Caco-2 (cell line): ENCODE results near the gene PCK2. TPM values are rescaled to one million over a fixed set of nuclear protein-coding genes. Genes with fewer than 3 reads are reported as not detected.

Source experiments
- BruUV-seq: library from RNA; stranded (reverse); fragments of 400-500 nt; replicated peaks from 2 replicates; lab custom pipeline; 2021; lab: Mats Ljungman, UMichigan
- CTCF ChIA-PET: fragments of 300-600 bp; sonication (Branson Sonifier 250); formaldehyde crosslinking; loops from one replicate; lab custom pipeline; 2022; ENCODE audit warnings: antibody characterized with exemption; lab: Charles Lee
- POLR2A ChIA-PET: fragments of 300-600 bp; sonication (Branson Sonifier 250); formaldehyde crosslinking; loops from one replicate; lab custom pipeline; 2022; ENCODE audit warnings: antibody characterized with exemption; lab: Charles Lee
- DNase-seq, 2 experiments: peaks; one replicate each; pipeline versions ENCODE4 v3.0.0 to v3.0.0-alpha.2; 2020 to 2022
- H3K27me3 ChIP-seq: replicated peaks from 2 replicates; pipeline ENCODE4 v1.6.0; 2011; ENCODE audit warnings: low read length; ENCODE audit not compliant: control insufficient read depth, insufficient read depth
- H3K36me3 ChIP-seq: 2 replicates; pipeline ENCODE4 v1.5.1; 2011; ENCODE audit warnings: low read length; ENCODE audit not compliant: control insufficient read depth, insufficient read depth
- H3K4me1 ChIP-seq: fragments of 250-450 bp; sonication (Bioruptor Pico); 2 replicates; pipeline ENCODE4 v1.5.1; 2020; ENCODE audit warnings: mild to moderate bottlenecking
- H3K4me3 ChIP-seq: 2 replicates; pipeline ENCODE4 v1.5.1; 2011; ENCODE audit warnings: low read depth, mild to moderate bottlenecking, control low read depth, low read length
- H3K9me3 ChIP-seq: fragments of 250-450 bp; sonication (Bioruptor Pico); 2 replicates; pipeline ENCODE4 v1.5.1; 2020; ENCODE audit warnings: mild to moderate bottlenecking, moderate library complexity
- H3K27ac Mint-ChIP-seq: one replicate; pipeline ENCODE4 v1.8.0; 2022; ENCODE audit warnings: mixed read lengths; ENCODE audit not compliant: unreplicated experiment
- H3K27me3 Mint-ChIP-seq: one replicate; pipeline ENCODE4 v1.8.0; 2022; ENCODE audit warnings: mixed read lengths; ENCODE audit not compliant: insufficient read depth, unreplicated experiment
- H3K36me3 Mint-ChIP-seq: one replicate; pipeline ENCODE4 v1.8.0; 2022; ENCODE audit warnings: mild to moderate bottlenecking, mixed read lengths; ENCODE audit not compliant: insufficient read depth, unreplicated experiment
- H3K4me1 Mint-ChIP-seq: one replicate; pipeline ENCODE4 v1.8.0; 2022; ENCODE audit warnings: low read depth, mixed read lengths; ENCODE audit not compliant: unreplicated experiment
- H3K4me3 Mint-ChIP-seq: one replicate; pipeline ENCODE4 v1.8.0; 2022; ENCODE audit warnings: mild to moderate bottlenecking, moderate library complexity, mixed read lengths; ENCODE audit not compliant: unreplicated experiment
- H3K9me3 Mint-ChIP-seq: one replicate; pipeline ENCODE4 v1.8.0; 2022; ENCODE audit warnings: mixed read lengths; ENCODE audit not compliant: unreplicated experiment
- CTCF ChIP-seq, 2 experiments: fragments of 200-600 bp in 1 of 2; IDR thresholded peaks; 1 replicate in 1 of 2; 2 replicates in 1 of 2; pipeline versions ENCODE4 v1.5.1 to v1.8.0; 2011 to 2022; ENCODE audit warnings: antibody characterized with exemption in 1 of 2, control low read depth in 1 of 2, inconsistent platforms in 1 of 2, low read depth in 1 of 2, low read length in 1 of 2, mild to moderate bottlenecking in 1 of 2, moderate library complexity in 1 of 2; ENCODE audit not compliant: insufficient read depth in 1 of 2, severe bottlenecking in 1 of 2, unreplicated experiment in 1 of 2
- intact Hi-C: fragments of 100-400 bp; cut with micrococcal nuclease; formaldehyde crosslinking; loops from one replicate; pipeline ENCODE4 v1.10.0; 2022; ENCODE audit not compliant: unreplicated experiment
- total RNA-seq: library from RNA; stranded (reverse); gene quantifications from 2 replicates; pipeline ENCODE4 v1.2.3, GENCODE V29; 2022

Gene PCK2
- total RNA-seq, 1 experiment from 2014 or later, result 146 TPM

DNA sequence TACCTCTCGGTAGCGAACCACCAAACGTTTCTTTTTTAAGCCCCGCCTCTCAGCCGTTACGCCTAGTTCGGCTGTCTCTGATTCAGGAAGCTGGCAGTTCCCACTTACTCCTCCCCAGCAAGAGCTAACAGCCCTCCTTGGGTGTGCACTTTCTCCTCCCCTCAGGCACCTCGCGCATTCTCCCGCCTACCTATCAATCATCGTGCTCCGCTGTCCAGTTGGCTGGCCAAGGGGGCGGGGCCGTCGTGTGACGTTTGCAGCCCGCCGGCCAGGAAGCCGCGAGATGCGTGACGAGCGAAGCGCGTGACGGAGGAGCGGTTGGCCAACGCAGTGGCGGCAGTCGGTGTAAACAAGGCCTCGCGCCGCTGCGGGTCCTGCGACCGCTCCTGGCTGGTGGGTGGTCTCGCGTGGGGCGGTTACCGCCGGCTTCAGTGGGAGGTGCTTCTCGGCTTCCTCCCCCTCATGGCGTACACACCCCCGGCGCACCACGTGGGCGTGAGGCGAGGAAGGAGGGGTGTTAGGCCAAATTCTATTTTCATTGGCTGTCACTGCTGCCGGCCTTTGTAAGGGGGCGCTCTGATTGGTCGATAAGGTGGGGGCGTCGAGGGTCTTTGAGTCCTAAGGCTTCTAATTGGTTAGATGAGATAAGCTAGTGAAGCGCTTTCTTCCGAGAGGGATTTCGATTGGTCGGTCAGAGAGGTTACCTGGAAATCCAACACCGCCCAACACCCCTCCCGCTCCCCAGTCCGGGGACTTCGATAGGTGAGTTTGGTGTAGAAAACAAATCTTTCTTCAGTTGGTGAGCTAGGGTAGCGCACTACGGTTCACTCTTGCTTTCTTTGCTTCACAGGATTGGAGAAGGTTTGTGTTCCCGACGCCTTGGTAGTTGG lies 20.7 kb downstream of the PCK2 start, which contains the start of the genes DCAF11 and NRL:
Gene DCAF11 (plus strand): TSS at position 246 of the 890 bp plus-strand sequence. CDS start 818 bp downstream, outside the sequence.
Gene NRL (minus strand): TSS at position 418 of the 890 bp plus-strand sequence. CDS start 32,101 bp downstream, outside the sequence.
- intact Hi-C loops, result loop anchor here (1.0 to 2.0 kb wide), 6 partner anchors 20 to 74 kb away; partner anchors contain the start of genes EMC9, IPO4, IRF9 and PCK2
- Mint-ChIP-seq H3K27me3 (no peaks in the 10 kb centered on the region), H3K4me3 (peak within 1 kb of the TSS; percentile 100), H3K4me1 (peaks cover 13% of the 10 kb centered on the region), H3K9me3 (no peaks in the 10 kb centered on the region), H3K36me3 (peaks cover 35% of the 10 kb centered on the region), H3K27ac (peak within 1 kb of the TSS; percentile 98)
- Histone ChIP-seq H3K36me3 (peaks cover 3% of the 10 kb centered on the region; the same call in 1 of the 2 replicates), H3K4me1 (no peaks in the 10 kb centered on the region), H3K4me3 (peak within 1 kb of the TSS; percentile 77), H3K9me3 (no peaks in the 10 kb centered on the region), H3K27me3 (no peaks in the 10 kb centered on the region)
- TF ChIP-seq CTCF (IDR thresholded peaks at IDR 0.05; ENCODE audit: insufficient read depth in 1 of 2, low read depth in 1 of 2, low read length in 1 of 2, severe bottlenecking in 1 of 2, unreplicated experiment in 1 of 2), result no peak
- CTCF ChIA-PET, result interaction anchor here (1.0 to 3.3 kb wide), 14 partner anchors 9 to 1046 kb away, joined by 3 to 26 read pairs (median 5); partner anchors contain the start of genes EMC9, IRF9, PCK2 and PSME1
- POLR2A ChIA-PET, result interaction anchor here (0.6 to 3.3 kb wide), 21 partner anchors 11 to 794 kb away, joined by 3 to 72 read pairs (median 5); partner anchors contain the start of genes CARMIL3, CHMP4A, DHRS4L2 and EMC9
- BruUV-seq, result no TSS peak
- peak; percentile 98 to 99 for DNase-seq

- Histone ChIP-seq H3K36me3 (peaks cover 4% of the 10 kb centered on the region), H3K27me3 (no peaks in the 10 kb centered on the region), H3K4me1 (no peaks in the 10 kb centered on the region), H3K4me3 (peak overlapping the region; percentile 74), H3K9me3 (no peaks in the 10 kb centered on the region)
- TSS peak; percentile 68 for BruUV-seq
- Mint-ChIP-seq H3K4me1 (peaks cover 13% of the 10 kb centered on the region), H3K27me3 (no peaks in the 10 kb centered on the region), H3K4me3 (peak overlapping the region; percentile 100), H3K36me3 (peaks cover 36% of the 10 kb centered on the region), H3K27ac (peak overlapping the region; percentile 98), H3K9me3 (no peaks in the 10 kb centered on the region)
- TF ChIP-seq CTCF (IDR thresholded peaks at IDR 0.05; ENCODE audit: insufficient read depth in 1 of 2, low read depth in 1 of 2, low read length in 1 of 2, severe bottlenecking in 1 of 2, unreplicated experiment in 1 of 2), result no peak
- ChIA-PET CTCF (interaction anchor here (1.1 to 3.3 kb wide), 12 partner anchors 10 to 1047 kb away, joined by 3 to 26 read pairs (median 7); partner anchors contain the start of genes EMC9, IRF9, PCK2 and PSME1), POLR2A (interaction anchor here (0.6 to 3.3 kb wide), 15 partner anchors 10 to 794 kb away, joined by 3 to 72 read pairs (median 5); partner anchors contain the start of genes CARMIL3, EMC9, IPO4 and IRF9)
- intact Hi-C loops, result loop anchor here (1.0 to 2.0 kb wide), 3 partner anchors 21 to 73 kb away; partner anchors contain the start of genes IPO4, PSME1 and PSME2
- DNase-seq, result no peak
Observed at GRCh38 chr14:24115422-24116127, 21.5 kb downstream of the PCK2 start.
